ENCODE measurements around the gene ELP1.
A peak's percentile ranks its signal among the peaks of the same experiment; 100 is the strongest.
"Not testable (repeated sequence)": the region's sequence is repeated elsewhere in the genome, so short reads cannot be mapped to it uniquely, and the experiment has no call there.

Gene ELP1, protein sequence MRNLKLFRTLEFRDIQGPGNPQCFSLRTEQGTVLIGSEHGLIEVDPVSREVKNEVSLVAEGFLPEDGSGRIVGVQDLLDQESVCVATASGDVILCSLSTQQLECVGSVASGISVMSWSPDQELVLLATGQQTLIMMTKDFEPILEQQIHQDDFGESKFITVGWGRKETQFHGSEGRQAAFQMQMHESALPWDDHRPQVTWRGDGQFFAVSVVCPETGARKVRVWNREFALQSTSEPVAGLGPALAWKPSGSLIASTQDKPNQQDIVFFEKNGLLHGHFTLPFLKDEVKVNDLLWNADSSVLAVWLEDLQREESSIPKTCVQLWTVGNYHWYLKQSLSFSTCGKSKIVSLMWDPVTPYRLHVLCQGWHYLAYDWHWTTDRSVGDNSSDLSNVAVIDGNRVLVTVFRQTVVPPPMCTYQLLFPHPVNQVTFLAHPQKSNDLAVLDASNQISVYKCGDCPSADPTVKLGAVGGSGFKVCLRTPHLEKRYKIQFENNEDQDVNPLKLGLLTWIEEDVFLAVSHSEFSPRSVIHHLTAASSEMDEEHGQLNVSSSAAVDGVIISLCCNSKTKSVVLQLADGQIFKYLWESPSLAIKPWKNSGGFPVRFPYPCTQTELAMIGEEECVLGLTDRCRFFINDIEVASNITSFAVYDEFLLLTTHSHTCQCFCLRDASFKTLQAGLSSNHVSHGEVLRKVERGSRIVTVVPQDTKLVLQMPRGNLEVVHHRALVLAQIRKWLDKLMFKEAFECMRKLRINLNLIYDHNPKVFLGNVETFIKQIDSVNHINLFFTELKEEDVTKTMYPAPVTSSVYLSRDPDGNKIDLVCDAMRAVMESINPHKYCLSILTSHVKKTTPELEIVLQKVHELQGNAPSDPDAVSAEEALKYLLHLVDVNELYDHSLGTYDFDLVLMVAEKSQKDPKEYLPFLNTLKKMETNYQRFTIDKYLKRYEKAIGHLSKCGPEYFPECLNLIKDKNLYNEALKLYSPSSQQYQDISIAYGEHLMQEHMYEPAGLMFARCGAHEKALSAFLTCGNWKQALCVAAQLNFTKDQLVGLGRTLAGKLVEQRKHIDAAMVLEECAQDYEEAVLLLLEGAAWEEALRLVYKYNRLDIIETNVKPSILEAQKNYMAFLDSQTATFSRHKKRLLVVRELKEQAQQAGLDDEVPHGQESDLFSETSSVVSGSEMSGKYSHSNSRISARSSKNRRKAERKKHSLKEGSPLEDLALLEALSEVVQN (N-terminal part only)

DNA sequence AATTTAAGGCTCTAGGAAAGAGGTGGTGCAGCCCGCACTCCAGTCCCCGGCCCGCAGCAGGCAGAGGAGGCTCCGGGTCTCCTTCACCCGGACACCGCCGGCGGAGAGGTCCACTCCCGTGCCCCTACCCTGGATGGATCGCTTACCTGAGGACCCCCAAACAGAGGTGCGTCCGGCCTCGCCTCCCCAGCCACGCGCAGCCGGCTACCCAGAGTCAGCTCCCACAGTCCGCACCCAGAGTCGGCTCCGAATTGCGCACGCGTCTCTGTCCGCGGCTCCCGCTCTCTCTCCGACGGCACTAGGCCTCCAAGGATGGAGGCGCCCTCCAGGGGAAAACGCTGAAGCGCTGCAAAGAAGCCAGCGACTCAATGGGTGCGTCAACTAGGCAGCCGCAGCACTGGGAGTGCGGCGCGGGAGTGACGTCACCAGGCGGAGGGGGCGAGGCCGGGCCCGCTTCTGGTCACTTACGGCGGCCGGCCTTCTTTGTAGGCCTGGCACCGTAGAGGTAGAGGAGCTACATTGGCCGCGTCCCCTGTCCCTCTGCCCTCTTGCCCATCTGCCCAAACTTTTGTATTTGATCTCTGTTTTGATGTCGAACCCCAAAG lies at the start of gene ELP1:
TSS of gene ELP1 (minus strand) at position 407 of the 605 bp plus-strand sequence. CDS start 2,978 bp downstream, outside the sequence.
- Histone ChIP-seq H3K4me3 (peak within 1 kb of the TSS; percentile 71 to 93 (median 81)), H3K27ac (peak within 1 kb of the TSS; percentile 50 to 95 (median 90))

DNA sequence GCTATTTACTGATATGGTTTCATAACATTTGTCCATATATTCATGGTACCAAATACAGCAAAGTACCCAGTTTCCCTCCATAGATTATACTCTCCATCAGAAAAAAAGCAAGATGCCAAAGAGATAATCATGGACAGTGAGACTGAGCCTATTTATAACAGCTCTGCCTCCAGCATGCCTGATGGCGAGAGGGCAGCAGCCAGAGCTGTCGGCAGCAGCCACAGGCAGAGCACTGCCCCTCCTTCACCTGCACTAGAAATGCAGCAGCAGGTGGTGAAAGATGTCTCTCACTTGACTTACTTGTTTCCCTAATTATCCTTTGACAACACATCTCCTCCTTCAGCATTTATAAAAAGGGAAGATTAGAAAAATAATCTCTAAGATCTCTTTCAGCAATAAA lies 47.0 kb upstream of the ELP1 start:
- Histone ChIP-seq H3K27ac (no peak overlapping the region), H3K4me3 (no peak overlapping the region)

DNA sequence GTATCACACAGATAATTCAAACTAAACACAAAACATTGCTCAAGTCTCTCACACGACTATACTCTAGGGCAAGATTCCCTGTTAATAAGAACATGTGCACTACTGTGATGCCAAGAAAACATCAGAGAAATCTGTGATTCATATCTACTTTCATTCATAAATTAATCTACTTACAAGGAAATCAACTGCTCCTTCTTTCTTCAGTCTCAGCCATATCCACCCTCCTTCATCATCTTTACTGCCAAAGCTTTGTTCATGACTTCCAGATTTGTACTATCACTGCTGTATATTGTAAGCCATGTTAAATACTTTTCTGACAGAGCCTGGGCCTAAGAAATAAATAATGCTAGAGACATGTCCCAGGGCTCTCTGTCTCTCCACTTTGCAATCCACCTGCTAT lies 44.3 kb upstream of the ELP1 start:
- Histone ChIP-seq H3K4me3 (no peak overlapping the region), H3K27ac (no peak overlapping the region)

- H3K27ac ChIP-seq = no peak overlapping the region
- no peak overlapping the region for H3K4me3 ChIP-seq
Measured at GRCh38 chr9:108973895-108974294, 40.0 kb upstream of the ELP1 start.

- Histone ChIP-seq H3K27ac (peak overlapping the region in 2 of 21 experiments; percentile 4 to 12), H3K4me3 (no peak overlapping the region)
Measured at GRCh38 chr9:108972626-108973209, 38.8 kb upstream of the ELP1 start.

DNA sequence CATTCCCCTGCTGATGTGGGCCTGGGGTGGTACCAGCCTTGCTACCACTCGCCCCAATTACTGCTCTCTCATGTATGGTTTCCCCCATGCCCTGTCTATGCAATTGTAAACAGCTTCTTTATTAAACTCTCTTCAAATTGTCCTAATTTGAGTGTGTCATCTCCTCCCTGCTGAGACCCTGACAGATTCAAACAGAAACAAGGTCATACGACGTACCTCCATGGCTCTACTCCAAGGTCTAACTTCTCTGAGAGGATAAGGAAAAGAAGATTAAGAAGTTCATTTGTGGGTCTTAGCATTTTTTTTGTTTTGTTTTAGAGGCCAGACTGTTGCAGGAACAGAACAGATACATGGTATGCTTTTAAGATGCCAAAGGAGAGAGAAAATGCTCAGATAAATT lies 38.3 kb upstream of the ELP1 start:
- H3K4me3 ChIP-seq = no peak overlapping the region
- peak overlapping the region in 1 of 21 experiments; percentile 12 for H3K27ac ChIP-seq

DNA sequence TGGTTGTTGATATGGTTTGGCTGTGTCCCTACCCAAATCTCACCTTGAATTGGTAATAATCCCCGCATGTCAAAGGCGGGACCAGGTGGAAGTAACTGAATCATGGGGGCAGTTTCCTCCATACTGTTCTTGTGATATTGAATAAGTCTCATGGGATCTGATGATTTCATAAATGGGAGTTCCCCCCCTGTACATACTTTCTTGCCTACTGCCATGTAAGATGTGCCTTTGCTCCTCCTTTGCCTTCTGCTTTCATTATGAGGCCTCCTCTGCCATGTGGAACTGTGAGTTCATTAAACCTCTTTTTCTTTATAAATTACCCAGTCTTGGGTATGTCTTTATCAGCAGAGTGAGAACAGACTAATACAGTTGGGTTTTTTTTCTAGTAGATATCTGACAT lies 37.5 kb upstream of the ELP1 start:
- not testable (repeated sequence) for H3K27ac ChIP-seq, H3K4me3 ChIP-seq

DNA sequence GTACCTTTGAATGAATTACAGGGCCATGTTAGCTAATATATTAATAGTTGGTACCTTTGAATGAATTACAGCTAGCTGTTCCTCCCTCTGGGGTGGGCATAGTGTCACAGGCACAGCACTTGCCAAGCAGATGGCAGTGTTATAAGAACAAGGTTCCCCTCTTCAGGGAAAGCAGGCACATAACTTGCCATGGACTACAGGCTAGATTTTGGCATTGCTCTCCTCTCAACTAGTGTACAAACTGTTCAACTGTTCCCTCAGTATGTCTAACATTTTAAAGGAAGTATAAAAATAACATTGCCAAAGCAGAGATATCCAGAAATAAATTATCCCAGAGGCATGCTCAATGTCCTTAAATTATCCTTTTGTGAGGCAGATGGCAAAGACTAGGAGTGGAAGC lies 34.0 kb upstream of the ELP1 start:
- no peak overlapping the region for H3K4me3 ChIP-seq
- H3K27ac ChIP-seq = no peak overlapping the region

DNA sequence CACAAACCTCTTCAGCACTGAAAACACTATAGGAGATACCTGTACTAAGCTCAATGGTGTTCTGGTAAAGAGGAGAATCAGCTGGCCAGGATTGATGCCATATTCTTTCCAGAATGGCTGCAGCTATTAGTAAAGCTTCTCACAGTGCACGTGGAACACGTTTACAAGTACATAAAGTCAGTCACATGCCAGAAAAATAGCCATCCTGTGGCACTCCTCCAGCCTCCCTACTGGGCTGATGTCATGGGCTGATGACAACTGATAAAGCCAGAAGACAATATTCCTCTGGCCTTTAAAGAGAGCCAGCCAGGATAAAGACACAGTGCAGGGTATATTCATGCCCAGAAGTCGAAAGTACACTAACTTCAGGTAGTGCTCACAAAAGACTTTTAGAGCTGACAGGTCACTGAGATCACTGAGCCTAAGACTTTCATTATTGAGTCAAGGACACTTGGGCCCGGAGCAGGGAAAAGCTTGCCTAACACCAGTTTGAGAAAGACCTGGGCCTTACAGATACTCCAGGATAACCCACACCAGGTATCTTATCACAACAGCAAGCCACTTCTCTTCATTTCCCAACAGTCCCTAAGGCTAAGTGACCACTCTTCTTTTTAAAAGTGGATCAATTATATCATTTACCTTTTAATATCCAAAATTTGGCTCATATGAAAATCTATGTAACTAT lies 29.7 kb upstream of the ELP1 start:
- H3K27ac ChIP-seq = no peak overlapping the region
- H3K4me3 ChIP-seq = no peak overlapping the region

- Histone ChIP-seq H3K4me3 (no peak overlapping the region), H3K27ac (no peak overlapping the region)
Measured at GRCh38 chr9:108961151-108961550, 27.2 kb upstream of the ELP1 start.

DNA sequence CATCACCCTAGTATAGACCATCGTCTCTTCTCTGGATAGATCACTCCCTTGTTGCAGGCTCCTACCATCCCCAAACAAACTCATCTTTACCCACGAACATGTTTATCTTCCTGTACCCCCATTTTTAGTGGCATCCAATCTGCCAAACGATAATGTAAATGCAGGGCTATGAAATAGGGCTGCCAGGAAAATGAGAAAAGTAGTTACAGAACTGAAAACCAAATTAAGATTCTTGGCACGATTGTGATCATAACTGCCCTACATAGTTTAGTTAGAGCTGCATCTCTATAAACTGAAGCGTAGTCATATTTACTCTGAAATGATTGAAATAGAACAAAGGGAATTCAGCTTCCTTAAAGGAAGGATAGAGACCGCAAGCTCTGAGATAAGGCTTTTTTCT lies 26.4 kb upstream of the ELP1 start:
- H3K27ac ChIP-seq = no peak overlapping the region
- H3K4me3 ChIP-seq = no peak overlapping the region

GRCh38 chr9:108956631-108957026 lies 22.7 kb upstream of the ELP1 start:
- H3K27ac ChIP-seq = no peak overlapping the region
- no peak overlapping the region for H3K4me3 ChIP-seq

GRCh38 chr9:108956022-108956630 lies 22.2 kb upstream of the ELP1 start:
- no peak overlapping the region for H3K4me3 ChIP-seq
- H3K27ac ChIP-seq = no peak overlapping the region

GRCh38 chr9:108953983-108954574 lies 20.2 kb upstream of the ELP1 start:
- Histone ChIP-seq H3K4me3 (no peak overlapping the region), H3K27ac (no peak overlapping the region)

DNA sequence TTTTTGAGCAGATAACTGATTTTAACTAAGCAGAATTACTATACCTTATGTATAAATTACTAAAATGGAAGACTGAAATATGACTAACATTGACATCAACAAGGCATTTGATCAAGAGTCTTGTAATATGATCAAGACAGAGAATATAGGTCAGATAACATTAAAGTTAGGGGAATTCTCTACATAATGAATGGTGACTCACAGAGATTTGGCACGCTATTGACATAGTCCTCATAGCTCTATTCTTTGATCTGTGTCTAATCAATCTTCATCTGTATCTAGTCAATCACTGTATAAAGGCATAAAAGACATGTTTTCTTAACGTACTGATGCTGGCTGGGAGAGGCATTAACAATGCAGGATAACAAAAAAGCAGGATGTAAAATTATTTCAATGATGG lies 17.7 kb upstream of the ELP1 start:
- Histone ChIP-seq H3K4me3 (no peak overlapping the region), H3K27ac (no peak overlapping the region)

GRCh38 chr9:108950168-108950567 lies 16.2 kb upstream of the ELP1 start:
- no peak overlapping the region for H3K4me3 ChIP-seq
- H3K27ac ChIP-seq = no peak overlapping the region

GRCh38 chr9:108939975-108940374 lies 6.1 kb upstream of the ELP1 start:
- H3K4me3 ChIP-seq = no peak overlapping the region
- no peak overlapping the region for H3K27ac ChIP-seq

Measured in skin epidermis (tissue), 12 donors.